ENCODE measurements around the gene COX6B2.

Gene COX6B2

DNA sequence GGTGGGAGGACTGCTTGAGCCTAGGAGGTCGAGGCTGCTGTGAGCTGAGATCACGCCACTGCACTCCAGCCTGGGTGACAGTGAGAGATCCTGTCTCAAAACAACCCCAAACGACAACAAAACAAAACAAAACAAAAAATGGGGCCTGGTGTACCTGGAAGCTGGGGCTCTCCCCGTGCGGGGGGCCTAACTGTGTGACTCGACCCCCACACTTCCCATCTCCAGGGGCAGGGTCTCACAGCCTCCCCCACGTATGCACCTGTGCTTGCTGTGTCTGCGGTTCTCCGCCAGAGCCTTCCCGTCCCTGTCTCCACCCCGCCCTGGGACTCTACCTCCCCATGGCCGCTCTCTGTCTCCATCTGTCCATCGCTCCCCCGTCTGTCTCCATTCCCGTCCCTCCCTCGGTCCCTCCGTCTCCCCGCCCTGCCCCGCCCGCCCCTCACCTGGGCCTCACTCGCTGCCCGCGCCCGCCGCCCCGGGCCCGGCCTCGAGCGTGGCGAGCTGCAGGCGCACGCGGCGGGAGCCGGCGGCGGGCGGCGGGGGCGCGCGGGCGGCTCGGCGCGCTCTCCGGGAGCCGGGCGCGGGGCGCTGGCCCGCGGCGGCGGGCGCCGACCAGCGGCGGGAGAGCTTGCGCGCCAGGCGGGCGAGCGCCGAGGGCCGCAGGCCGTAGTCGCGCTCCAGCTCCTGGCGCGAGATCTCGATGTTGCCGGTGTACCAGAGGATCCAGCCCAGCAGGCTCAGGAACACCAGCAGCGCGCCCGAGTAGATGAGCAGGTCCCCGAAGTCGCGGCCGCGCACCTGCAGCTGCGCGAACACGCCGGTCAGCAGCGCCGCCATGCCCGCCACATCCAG lies 29.0 kb upstream of the COX6B2 start:
- FAIRE-seq = no peak

DNA sequence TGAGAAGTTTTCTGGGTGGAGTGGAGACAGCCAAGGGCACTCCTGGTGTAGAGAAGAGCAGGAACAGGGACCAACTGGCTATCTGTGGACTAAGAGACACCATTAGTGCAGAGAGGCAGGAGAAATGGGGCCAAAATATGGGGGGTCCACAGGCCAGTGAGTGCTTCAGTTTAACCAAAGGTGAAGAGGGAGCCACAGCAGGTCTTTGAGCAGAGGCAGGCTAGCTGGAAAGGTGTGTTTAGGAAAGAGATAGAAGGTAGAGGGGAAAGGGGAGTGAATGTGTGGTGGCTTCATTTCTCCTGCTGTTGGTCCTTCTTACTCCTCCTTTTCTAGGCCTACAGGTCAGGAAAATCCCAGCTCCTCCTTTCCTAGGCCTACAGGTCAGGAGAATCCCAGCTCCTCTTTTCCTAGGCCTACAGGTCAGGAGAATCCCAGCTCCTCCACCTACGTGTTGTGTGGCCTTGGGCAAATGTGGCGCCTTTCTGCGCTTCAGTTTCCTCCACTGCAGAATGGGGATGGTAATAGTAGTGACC lies 28.1 kb upstream of the COX6B2 start:
- no peak for FAIRE-seq

DNA sequence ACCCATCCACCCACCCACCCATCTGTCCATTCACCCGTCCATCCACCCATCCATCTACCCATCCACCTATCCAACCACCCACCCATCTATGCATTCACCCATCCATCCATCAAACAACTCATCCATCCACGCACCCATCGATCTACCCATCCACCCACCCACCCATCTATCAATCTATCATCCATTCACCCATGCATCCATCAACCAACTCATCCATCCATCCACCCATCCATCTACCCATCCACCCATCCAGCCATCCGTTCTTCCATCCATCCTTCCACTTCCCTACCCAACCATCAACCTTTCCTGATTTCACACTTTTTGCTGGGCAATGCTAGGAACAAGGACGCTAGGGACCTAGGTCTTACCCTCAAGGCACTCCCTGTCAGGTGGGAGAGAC lies 27.5 kb upstream of the COX6B2 start:
- FAIRE-seq = no peak

DNA sequence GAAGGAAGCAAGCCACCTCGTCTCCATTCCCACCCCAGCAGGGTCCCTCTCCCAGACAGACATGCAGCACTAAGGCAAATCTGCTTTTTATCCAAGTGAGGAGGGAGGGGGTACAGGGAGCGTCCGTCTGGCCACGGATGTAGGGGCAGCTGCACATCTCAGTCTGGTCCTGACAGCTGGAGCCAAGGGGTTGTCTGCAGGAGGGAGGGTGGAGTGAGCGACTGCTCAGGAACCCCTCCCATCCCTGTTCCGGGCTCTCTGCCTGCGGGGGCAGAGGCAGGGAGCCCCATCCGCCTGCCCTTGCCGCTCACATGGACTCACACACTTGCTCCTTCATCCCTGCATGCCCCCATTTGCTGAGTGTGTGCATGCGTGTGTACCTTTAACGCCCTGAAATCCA lies 24.7 kb upstream of the COX6B2 start:
- FAIRE-seq = no peak

DNA sequence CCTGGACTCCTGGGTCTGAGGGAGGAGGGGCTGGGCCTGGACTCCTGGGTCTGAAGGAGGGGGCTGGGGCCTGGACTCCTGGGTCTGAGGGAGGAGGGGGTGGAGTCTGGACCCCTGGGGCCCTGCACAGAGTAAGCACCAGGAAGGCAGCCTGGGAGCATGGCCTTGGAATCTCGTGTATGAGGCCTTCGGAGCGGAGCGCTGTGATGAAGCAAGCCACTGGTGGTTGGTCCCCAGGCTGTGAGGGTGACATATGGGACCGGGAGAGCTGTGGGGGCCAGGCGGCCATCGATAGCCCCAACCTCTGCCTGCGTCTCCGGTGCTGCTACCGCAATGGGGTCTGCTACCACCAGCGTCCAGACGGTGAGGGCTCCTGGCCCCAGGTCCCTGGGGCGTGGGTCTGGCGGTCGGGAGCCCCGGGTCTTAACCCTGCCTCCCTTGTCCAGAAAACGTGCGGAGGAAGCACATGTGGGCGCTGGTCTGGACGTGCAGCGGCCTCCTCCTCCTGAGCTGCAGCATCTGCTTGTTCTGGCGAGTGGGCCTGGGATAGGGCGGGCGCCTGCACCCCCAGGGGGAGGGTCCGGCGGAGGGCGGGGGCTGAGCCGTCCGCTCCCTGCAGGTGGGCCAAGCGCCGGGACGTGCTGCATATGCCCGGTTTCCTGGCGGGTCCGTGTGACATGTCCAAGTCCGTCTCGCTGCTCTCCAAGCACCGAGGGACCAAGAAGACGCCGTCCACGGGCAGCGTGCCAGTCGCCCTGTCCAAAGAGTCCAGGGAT lies 23.0 kb upstream of the COX6B2 start:
- no peak for FAIRE-seq

DNA sequence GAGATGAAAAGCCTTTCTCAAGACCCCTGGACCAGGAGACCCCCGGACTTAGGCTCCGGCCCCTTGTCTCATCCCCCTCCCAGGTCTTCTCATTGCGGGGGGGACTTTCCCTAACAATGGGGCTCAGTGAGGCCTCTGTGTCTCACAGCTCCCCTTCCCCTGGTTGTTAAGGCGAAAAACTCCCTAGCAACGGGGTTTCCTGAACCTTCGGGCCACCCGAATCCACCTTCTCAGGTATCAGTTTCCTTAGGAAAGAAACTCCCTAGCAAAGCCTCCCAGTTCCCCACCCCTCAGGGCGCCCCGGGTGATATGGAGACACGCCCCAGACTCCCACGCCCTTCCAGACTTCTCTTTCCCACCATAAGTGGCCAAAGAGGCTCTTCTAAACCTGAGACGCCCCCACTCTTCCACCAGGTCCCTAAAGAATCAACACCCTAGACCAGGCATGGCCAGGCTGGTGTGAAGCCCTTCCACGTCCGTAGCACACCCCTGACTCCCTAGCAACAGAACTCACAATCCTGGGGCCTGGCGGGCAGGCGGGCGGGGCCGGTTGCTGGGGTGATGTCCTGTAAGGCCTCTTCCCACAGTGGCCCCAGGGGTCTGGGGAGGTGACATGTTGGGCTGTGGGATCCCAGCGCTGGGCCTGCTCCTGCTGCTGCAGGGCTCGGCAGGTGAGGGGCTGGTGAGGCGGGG lies 21.9 kb upstream of the COX6B2 start, which contains the start of gene TMEM190:
TSS of gene TMEM190 (plus strand) at position 586 of the 693 bp plus-strand sequence. CDS start at position 614, 28 bp downstream.
- FAIRE-seq = no peak

DNA sequence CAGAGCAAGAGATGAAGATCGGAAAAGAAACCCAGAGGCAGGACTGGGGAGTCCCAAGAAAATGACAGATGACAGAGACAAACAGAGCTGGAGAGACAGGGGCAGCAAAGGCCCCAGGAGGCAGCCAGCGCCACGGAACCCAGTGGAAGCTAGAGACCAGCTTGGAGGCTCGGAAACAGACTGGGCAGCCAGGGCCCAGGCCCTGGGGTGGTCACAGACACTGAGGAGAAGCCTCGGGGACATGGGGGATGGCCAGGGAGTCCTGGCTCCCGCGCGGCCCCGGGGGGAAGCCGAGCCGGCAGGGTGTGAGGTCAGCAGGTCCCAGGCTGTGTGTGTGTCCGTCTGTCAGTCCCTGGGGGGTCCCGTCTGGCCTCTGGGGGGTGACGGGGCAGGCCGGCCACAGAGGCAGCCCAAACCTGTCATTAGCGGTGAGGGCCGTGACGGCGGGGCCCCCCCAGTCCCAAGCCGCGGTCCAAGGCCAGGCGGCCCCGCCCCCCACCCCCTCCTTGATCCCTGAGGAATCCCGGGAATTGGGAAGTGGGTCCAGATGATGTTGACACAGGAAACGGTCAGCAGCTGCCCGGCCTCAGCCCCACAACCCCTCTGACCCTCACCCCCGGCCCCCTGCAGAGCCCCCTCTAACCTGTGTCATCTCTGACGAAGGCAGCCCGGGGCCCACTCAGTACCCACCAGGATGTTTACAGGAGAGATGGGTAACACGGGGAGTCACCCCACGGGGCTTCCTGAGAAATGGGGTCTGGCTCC lies 19.7 kb upstream of the COX6B2 start:
- FAIRE-seq = no peak

DNA sequence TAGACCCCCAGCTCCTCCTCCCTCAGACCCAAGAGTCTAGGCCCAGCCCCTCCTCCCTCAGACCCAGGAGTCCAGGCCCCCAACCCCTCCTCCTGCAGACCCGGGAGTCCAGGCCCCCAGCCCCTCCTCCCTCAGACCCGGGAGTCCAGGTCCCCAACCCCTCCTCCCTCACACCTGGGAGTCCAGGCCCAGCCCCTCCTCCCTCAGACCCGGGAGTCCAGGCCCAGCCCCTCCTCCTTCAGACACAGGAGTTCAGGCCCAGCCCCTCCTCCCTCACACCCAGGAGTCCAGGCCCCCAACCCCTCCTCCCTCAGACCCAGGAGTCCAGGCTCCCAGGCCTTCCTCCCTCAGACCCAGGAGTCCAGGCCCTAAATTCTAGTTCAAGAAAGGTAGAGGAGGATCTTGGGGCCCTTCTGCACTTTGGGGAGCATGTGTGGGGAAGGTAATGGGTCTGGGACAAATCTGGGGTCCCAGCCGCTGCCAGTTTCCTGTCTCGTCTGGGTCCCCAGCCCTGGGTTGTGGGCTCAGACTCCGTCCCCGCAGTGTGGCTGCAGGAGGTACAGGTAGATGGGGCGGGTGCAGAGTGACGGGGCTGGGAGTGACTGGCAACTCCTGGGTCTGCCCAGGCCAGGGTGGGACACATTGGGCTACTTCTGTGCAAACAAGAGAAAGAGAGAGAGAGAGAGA lies 18.9 kb upstream of the COX6B2 start:
- no peak for FAIRE-seq

DNA sequence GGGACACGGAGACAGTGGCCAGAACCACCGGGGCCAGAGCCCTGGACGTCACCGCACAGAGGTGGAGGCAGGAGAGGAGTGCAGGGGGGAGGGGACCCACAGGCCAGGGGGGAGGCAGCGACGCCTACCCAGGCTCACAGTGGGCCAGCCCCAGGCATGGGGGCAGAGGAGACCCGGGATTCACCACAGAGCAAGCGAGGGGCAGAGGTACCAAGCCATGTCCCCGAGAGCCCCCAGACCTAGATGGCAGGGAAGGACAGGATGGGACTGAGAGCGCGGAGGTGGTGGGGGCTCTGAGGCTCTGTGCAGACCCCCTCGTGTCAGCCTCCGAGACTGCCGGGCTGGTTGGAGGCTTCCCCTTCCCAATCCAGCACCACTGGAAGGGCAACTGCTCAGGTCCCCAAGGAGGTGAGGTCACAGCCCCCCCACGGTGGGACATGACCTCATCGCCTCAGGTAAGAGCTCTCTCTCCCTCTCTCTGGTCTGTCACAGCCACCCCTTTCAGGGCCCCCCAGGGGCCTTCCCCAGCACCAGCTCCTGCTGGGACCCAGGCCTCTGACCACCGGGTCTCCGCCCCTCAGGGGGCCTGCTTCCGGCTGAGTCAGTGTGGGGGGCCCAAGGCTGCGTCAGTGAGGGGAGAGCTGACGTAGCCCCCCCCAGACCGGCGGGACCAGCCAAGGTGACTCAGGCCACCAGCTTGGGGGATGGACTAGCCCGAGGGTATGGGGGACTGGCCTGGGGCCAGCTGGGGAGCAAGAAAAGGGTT lies 18.0 kb upstream of the COX6B2 start:
- FAIRE-seq = no peak

DNA sequence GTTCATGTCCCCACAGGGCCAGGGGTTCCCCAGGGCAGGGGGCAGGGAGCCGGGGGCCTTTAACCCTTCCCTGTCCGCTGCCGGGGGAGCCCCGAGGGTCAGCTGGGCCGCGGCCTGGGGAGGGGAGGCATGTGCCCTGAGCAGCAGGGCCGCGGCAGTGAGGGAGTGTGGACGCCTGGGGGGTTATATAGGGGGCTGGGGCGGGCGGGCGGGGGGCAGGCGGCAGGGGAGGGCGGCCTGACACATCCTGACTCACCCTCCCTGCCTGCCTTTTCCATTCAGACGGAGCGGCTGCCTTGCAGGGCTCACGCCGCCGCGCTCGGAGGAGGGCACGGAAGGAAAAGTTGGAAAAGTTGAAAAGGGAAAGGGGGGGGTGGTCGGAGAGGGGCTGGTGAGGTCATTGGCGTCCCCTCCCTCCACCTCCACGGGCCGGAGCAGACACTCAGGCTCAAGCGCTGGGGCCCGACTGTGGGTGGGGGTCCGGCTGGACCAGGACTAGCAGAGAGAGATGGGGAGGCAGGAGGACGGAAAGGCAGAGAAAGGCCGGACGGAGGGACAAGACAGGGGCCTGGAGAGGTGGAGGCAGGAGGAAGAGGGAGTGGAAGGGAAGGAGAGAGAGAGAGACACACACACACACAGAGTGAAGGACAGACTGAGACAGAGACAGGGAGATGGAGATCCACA lies 15.9 kb upstream of the COX6B2 start, which contains the start of gene IL11:
TSS of gene IL11 (minus strand) at position 159 of the 684 bp plus-strand sequence. CDS start at position 6, 153 bp downstream.
- FAIRE-seq = no peak

DNA sequence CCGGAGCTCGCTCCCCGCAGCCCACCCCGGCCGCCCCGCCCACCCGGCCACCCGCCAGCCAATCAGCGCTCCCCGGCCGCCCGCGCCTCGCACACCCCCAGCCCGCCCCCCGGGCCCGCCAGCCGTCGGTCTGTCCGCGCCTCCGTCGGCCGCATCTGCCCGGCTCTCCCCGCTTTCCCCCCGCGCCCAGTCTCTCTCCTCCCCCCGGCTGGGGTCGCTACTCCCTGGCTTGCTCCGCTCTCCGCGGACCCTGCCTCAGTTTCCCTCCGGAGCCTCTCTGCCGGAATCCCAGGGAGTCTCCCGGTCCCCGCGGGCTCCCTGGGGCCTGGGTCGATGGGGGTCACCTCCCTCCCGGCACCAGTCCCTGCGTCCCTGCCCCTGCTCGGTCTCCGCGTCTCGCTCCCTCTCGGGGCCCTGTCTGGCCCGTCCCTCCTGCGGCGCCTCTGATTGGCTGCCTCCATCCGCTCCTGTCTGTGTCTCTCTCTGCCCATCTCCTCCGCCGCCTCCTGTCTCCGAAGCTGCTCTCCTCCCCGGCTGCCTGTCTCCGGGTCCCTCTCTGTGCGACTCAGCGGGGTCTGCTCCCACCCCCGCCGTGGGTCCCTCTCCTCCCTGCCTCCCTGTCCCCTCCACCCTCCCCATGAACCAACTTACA lies 15.3 kb upstream of the COX6B2 start:
- FAIRE-seq = no peak

DNA sequence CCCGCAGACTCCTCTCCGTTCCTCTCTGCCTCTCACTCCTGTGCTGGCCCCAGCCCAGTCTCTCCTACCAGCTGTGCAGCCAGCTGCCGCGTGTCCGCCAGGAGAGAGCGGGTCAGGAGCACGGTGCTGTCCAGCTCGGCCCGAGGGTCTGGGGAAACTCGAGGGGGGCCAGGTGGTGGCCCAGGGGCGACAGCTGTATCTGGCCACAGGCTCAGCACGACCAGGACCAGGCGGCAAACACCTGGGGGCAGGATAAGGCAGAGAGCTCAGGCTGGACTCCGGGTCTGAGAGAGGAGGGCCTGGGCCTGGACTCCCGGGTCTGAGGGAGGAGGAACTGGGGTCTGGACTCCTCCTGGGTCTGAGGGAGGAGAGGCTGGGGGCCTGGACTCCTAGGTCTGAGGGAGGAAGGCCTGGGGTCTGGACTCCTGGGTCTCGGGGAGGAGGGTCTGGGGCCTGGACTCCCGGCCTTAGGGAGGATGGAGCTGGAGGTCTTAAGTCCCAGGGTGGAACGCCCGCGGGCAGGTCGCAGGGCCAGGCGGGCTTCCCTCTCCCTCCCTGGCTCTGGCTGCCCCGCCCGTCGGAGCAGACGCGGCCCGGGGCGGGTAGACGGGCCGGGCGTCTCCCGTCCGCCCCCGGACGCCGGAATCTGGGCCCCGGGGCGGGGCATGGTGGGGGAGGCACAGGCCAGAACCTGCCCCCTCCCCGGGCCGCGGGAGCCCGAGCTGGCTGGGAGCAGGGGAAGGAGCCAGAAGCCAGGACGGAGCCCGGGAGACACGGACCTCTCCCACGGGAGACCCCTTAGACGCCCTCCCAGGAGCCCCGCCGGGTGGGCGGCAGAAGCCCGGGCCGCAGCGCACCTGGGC lies 14.4 kb upstream of the COX6B2 start:
- FAIRE-seq = no peak

DNA sequence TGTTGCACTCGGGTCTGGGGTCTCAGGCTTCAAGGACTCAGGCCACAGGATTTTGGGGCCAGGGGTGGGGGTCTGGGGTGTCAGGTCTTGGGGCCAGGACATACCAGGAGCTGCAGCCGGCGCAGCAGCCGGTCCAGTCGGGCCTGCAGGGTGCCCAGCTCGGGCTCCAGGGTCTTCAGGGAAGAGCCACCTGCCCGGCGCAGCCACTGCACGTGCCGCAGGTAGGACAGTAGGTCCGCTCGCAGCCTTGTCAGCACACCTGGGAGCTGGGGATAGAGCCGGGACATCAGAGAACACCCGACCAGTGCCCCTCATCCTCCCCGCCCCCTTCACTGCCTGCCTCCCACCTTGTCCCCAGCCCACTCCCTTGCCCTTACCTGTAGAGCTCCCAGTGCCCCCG lies 13.6 kb upstream of the COX6B2 start:
- no peak for FAIRE-seq

DNA sequence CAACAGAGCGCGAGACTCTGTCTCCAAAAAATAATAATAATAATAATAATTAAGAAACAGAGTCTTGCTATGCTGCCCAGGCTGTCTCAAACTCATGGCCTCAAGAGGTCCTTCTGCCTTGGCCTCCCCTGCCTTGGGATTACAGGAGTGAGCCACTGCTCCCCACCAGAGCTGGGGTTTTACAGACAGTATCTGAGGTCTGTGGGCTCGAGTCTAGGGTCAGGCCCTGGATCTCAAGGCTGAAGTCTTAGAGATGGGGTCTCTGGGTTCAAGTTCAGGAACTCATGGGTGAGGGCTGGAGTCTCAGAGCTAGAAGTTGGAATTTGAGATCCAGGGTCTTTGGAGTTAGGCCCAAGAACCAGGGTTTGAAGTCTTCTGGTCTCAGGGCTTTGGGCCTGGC lies 12.3 kb upstream of the COX6B2 start:
- FAIRE-seq = no peak

DNA sequence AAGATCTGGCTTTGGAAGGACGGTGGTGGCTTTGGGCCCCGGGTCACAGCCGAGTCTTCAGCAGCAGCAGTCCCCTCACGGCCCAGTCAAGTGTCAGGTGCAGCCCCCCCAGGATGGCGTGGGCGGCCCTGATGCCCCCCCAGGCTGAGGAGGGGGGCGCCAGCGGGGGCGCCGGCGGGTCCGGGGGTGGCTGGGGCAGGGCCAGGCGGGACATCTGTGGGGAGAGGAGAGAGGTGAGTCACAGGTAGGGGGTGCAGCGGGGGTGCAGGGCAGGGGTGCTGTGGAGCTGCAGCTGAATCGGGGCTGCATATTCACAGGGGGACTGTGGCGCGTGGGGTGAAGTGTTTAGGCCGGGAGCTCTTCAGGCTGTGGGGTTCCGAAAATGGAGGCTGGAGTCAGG lies 11.4 kb upstream of the COX6B2 start:
- FAIRE-seq = no peak

DNA sequence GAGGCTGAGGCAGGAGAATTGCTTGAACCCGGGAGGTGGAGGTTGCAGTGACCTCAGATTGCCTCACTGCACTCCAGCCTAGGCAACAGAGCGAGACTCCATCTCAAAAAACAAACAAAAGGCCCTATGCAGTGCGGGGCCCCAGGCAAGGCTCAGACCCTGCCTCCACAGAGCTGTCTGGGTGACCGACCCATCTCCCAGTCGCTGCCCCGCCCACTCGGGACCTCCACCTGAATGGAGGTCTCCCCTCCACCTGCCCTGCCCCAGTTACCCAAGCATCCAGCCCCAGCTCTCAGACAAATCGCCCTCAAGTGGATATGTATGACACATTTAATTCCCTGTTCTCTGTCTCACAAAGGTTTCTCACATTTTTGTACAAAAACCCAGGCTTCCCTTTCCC lies 10.7 kb upstream of the COX6B2 start:
- FAIRE-seq = no peak

DNA sequence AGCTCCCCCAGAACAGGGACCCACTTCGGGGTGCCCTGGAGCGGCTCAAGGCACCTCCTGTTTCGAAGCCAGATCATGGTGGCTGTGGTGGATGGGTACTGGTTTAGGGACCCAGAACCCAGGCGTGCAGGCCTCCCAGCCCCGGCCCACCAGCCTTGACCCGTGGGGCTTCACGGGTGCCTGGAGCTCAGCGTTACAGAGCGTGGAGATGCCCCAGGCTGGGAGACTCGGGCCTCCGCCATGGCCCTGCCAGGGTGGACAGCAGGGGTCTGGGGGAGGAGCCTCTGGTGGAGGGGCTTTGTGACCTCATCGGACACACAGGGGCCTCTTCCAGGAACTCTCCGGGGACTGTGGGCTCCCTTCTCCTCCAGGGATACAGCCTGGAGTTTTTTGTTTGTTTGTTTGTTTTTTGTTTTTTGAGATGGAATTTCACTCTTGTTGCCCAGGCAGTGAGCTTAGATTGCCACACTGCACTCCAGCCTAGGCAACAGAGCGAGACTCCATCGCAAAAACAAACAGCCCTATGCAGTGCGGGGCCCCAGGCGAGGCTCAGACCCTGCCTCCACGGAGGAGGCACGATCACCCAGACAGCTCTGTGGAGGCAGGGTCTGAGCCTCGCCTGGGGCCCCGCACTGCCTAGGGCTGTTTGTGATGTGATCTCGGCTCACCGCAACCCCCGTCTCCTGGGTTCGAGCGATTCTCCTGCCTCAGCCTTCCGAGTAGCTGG lies 8.6 kb upstream of the COX6B2 start, which contains the start of gene GARIN5B:
TSS of gene GARIN5B (minus strand) at position 271 of the 727 bp plus-strand sequence. CDS start at position 77, 194 bp downstream.
- FAIRE-seq = no peak

Data from A204.1 (cell line).